ENCODE results near the gene CA5B.
"Not testable (repeated sequence)": the region's sequence is repeated elsewhere in the genome, so short reads cannot be mapped to it uniquely, and the experiment has no call there.

The CA5B gene

GRCh38 chrX:15748841-15749240, 10.8 kb downstream of the CA5B start:
- no peak for DNase-seq (ENCODE audit: low spot score)

DNA sequence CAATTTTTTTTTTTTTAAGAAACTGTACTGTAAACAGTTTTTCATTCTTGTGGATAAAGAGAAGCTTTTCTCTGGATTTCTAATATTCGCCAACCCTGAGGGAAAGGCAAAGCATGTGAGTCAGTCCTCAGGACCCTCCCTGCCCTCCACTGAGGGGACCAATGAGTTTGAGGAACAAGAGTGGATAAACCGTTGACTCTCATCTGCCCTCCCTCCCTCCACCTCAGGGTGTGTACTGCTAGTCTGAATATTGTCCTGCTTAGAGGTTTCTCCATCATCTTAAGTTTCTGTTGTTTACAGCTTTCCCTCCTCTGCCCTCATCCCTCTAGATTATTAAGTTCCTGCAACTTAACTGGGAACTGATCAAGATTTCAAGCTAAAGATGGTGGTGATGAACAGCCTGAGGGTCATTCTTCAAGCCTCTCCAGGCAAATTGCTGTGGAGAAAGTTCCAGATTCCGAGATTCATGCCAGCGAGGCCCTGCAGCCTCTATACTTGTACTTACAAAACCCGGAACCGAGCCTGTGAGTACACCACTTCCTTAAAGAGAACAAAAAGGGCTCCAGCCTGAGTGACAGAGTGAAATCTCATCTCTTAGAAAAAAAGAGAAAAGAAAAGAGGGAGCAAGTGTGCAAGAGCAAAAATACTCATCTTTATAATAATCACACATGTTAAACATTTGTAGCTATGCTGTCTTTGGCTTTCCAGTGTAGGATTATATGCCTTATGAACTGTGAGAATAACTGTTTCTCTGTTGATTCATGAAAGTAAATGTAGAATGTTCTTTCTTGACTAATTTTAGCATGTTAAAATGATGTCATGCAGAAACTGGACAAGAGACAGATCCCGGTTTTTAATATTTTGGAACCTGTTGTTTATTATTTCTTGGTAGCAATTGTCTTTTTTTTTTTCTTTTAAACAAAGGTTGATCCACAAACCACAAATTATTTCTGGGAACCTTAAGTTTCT, 11.9 kb downstream of the CA5B start:
- no peak for DNase-seq (ENCODE audit: low spot score)

DNA sequence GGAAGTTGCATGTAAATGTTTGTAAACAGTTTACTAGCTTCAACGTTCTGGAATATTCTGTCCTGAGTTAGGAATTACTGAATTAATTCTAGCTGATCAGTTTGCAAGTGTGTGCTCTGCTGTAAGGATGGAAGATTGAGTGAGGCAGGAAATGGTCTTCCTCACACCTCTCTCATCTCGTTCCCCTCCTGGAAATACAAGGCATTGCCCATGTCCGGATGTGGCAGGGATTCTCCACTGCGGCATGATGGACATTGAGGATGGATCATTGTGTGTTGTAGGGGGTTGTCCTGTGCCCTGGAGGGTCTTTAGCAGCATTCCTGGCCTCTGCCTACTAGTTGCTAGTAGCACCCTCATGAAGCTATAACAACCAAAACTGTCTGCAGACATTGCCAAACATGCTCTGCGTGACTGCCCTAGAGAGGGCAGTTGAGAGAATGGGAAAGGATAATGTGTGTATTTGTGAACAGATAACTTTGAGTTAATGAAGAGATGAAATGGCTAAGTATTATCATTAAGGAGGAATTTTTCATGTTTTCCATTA, 12.6 kb downstream of the CA5B start:
- DNase-seq (ENCODE audit: low spot score): no peak

- DNase-seq (ENCODE audit: low spot score): no peak
Measured at GRCh38 chrX:15751155-15751819, 13.2 kb downstream of the CA5B start.

DNA sequence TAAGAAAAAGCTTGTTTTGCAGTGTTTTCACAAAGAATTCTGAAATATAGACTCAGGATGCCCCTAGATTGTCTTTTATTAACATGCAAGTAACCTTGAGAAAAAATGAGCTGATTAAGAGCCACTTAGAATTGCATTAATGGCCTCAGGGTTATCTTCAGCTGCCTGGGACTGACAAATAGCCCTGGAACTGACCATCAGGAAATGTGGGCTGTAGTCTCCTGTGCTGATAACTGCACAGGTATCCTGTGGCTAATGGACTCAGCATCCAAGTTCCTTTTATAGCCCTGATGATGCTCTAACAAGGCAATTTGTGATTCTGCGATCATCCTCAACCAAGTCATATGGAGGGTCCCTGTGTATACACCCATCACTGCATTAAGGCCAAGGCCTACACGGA, 17.0 kb downstream of the CA5B start:
- no peak for DNase-seq (ENCODE audit: low spot score)

DNA sequence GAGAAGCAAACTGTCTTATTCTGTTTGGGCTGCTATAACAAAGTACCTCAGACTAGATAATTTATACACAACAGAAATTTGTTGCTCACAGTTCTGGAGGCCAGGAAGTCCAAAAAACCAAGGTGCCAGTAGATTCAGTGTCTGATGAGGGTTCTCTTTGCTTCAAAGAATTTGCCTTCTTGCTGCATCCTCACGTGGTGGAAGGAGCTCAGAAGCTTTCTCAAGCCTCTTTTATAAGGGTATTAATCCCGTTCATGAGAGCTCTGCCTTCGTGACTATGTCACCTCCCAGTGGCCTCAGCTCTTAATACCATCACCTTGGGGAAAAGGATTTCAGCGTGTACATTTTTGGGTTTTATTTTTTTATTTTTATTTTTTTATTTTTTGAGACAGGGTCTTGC, 20.1 kb downstream of the CA5B start:
- DNase-seq (ENCODE audit: low spot score): no peak

- DNase-seq (ENCODE audit: low spot score): not testable (repeated sequence)
Measured at GRCh38 chrX:15759886-15760285, 21.8 kb downstream of the CA5B start.

- DNase-seq (ENCODE audit: low spot score): peak; percentile 41
Measured at GRCh38 chrX:15761564-15762191, 23.6 kb downstream of the CA5B start.

DNA sequence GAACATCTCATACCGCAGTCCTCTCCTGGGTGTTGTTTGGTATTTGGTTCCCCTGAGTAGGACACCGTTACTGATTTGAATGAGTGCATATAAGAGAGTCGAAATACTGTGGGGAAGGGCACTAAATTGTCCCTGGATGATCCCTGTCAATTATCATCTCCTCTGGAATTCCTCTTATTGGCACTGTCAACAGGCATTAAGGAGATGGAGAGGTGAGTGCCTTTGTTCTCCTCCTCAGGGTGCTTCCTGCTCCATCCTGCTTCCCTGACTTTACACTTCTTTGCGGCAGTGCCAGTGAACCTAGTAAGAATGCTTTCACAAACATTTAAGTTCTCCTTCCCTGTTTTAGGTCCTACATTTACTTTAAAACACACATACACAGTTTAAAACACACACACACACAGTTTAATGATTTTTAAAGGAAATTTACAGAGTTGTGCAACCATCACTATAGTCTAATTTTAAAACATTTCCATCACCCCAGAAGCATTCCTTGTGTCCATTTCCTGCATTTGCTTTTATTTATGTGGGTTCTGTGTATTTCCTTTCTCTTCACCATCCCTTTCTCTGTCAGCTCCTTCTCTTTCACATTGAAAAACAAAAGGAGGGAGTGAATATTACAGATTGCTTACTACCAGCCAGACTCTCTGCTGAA, 31.4 kb downstream of the CA5B start:
- peak; percentile 29 for DNase-seq (ENCODE audit: low spot score)

DNA sequence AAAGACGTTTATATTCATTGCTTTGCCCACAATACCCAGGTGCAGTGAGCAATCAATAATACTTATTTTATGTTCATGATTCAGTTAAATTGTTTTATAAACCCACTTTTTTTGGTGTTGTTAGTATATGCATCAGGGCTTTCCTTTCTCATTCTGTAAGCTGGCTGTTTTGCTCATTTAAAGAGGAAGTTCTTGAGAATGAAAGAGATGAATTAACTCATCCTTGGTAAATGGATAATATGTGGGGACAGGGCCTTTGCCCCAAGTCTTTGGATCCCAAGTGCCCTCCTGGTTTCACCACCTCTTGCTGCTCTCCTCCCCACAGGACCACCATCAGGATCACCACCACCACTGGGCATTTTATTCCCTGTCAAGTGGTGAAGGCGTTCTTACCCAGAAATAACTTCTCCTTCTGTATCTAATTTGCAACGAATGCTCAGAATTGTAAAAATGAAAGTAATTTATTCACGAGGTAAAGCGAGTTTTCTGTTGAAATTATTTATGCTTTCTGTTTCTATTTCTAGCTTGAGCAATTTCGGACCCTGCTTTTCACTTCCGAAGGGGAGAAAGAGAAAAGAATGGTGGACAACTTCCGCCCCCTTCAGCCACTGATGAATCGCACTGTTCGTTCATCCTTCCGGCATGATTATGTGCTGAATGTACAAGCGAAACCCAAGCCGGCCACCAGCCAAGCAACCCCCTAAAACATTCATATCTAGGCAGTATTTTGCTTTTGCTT, 44.1 kb downstream of the CA5B start:
- no peak for DNase-seq (ENCODE audit: low spot score)

GRCh38 chrX:15785176-15785750, 47.2 kb downstream of the CA5B start:
- no peak for DNase-seq (ENCODE audit: low spot score)

DNA sequence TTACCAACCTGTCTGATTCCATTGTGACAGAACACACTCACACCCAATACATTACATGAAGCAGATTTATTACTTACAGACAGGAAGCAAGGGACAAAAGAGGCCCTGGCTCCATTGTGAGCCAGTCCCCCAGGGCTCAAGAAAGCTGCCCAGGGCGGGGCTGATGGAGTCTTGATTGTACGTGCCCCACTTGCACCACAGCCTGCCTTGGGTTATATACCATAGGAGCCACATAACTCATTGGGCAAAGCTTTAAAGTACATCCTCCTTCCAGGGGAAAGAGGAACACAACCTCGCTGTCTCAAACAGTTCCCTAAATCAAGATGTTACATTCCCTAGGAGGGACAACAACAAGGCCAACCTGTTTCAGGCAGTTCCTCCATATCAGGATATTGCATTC, 48.8 kb downstream of the CA5B start:
- no peak for DNase-seq (ENCODE audit: low spot score)

- DNase-seq (ENCODE audit: low spot score): peak; percentile 85
Measured at GRCh38 chrX:15789979-15790768, 52.1 kb downstream of the CA5B start, which contains the start of gene ZRSR2. Gene ZRSR2, plus strand, starts transcription at chrX:15790484. Its CDS starts 12 bp downstream, at chrX:15790496.

DNA sequence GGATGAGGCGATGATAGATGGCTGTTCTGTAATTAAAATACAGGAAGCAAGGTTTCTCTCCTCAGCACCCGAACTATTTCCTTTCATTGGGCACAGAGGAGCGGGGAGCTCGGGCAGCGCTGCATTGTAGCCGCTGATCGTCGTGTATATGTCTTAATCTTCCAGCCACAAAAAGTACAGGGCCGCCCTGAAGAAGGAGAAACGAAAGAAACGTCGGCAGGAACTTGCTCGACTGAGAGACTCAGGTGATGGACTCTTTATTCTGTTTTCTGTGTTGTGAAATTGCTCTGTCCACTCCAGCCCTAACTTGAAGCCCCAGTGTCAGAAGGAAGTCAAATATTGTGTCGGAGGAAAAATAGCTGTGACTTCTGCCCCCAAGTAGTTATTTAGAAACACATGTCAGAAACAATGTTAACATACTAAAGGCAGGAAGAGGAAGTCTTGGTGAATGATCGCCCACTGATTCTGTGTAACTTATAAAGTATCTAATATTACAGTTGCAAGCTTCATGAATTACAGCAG, 52.8 kb downstream of the CA5B start:
- DNase-seq (ENCODE audit: low spot score): no peak

DNA sequence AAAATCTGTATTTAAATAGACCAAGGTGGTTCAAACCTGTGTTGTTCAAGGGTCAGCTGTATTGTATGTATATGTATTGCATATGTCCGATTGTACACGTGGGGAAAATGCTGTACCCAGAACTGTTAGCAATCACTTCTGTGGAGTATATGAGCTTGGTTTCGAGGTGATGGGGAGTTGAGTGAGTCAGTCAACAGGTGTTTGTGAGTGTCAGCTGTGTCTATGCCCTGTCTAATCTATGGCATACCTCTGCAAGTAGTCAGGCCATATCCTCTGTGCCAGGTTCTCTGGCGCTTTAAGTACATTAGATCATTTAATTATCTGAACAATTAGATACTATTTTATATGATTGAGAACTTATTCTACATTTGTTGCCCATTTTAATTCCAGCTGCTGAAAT, 59.6 kb downstream of the CA5B start:
- DNase-seq (ENCODE audit: low spot score): no peak

DNA sequence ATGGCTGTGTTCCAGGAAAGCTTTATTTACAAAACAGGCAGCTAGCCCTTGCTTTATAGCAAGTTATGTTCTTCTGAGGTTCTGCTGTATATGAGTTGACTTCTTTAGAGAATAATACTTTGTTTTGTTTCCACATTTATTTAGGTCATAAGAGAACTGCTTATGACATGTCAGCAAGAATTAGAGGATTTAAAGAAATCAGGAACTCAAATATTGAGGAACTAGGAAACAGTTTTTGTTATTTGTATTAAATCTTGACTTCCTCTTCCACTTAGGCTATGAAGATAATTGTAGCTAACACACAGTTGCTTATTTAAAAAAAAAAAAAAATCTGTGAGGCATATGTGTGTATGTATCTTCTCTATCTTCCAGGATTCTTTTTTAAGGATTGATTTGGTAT, 66.5 kb downstream of the CA5B start:
- no peak for DNase-seq (ENCODE audit: low spot score)

GRCh38 chrX:15808254-15808653, 70.2 kb downstream of the CA5B start:
- no peak for DNase-seq (ENCODE audit: low spot score)

- DNase-seq (ENCODE audit: low spot score): no peak
Measured at GRCh38 chrX:15812192-15812938, 74.3 kb downstream of the CA5B start.

DNA sequence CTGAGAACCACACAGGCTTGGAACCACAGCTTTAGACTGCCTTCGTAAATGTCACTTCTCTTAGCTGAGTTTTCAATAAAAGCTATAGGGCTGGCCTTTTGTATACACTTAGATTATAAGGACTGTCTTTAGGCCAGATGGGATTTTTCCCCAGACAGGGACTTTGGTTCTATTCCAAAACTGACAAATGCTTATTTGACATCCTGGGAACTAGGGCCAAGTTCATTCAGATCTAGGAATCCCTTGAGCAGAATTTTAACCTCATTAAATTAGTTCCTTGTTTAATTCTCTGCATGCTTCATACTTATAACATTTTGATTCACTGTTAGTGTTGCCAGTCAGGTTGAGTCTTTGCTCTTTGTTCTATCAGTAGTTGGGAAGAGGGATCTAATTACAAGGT, 75.3 kb downstream of the CA5B start:
- no peak for DNase-seq (ENCODE audit: low spot score)

Measured in iPS-NIHi11 (cell line).